H9 (cell line): ENCODE results near the gene VWA1. TPM values are rescaled to one million over a fixed set of nuclear protein-coding genes. Genes with fewer than 3 reads are reported as not detected.

Experiments used
- DNase-seq: peaks from one replicate; pipeline ENCODE4 v3.0.0-alpha.2; 2017
- H2AFZ ChIP-seq: one replicate; pipeline ENCODE4 v1.6.1; 2013; ENCODE audit warnings: mild to moderate bottlenecking, low read length, control low read depth, moderate library complexity
- H2AK5ac ChIP-seq: 2 replicates; pipeline ENCODE4 v1.6.1; 2013; ENCODE audit warnings: low read length, control low read depth, mixed read lengths; ENCODE audit not compliant: insufficient read length
- H2BK120ac ChIP-seq: one replicate; pipeline ENCODE4 v1.6.1; 2013; ENCODE audit warnings: low read depth, mild to moderate bottlenecking, low read length, control low read depth, inconsistent platforms; ENCODE audit not compliant: poor library complexity, severe bottlenecking
- H2BK12ac ChIP-seq: 2 replicates; pipeline ENCODE4 v1.6.1; 2013; ENCODE audit warnings: low read length, control low read depth, mixed read lengths, low read depth; ENCODE audit not compliant: insufficient read length
- H2BK15ac ChIP-seq: 2 replicates; pipeline ENCODE4 v1.6.1; 2013; ENCODE audit warnings: low read depth, low read length, control low read depth
- H2BK20ac ChIP-seq: one replicate; pipeline ENCODE4 v1.6.1; 2013; ENCODE audit warnings: low read depth, mild to moderate bottlenecking, low read length, control low read depth, inconsistent platforms; ENCODE audit not compliant: poor library complexity, severe bottlenecking
- H2BK5ac ChIP-seq: 2 replicates; pipeline ENCODE4 v1.6.1; 2013; ENCODE audit warnings: low read length, control low read depth, mixed read lengths; ENCODE audit not compliant: insufficient read length
- H3K14ac ChIP-seq: 2 replicates; pipeline ENCODE4 v1.6.1; 2013; ENCODE audit warnings: low read length, control low read depth; ENCODE audit not compliant: insufficient read depth
- H3K18ac ChIP-seq: 2 replicates; pipeline ENCODE4 v1.6.1; 2013; ENCODE audit warnings: low read depth, mild to moderate bottlenecking, mixed read lengths, low read length, control low read depth; ENCODE audit not compliant: insufficient read length
- H3K23ac ChIP-seq: 2 replicates; pipeline ENCODE4 v1.6.1; 2013; ENCODE audit warnings: low read length, control low read depth, mixed read lengths, low read depth; ENCODE audit not compliant: insufficient read length
- H3K23me2 ChIP-seq: 2 replicates; pipeline ENCODE4 v1.6.1; 2013; ENCODE audit warnings: low read depth, mild to moderate bottlenecking, mixed read lengths, low read length, control low read depth; ENCODE audit not compliant: insufficient read length, poor library complexity, severe bottlenecking
- H3K27ac ChIP-seq: 2 replicates; pipeline ENCODE4 v1.5.1; 2013; ENCODE audit warnings: low read length, control low read depth, mixed read lengths, low read depth; ENCODE audit not compliant: insufficient read length
- H3K27me3 ChIP-seq: 2 replicates; pipeline ENCODE4 v1.6.1; 2013; ENCODE audit warnings: low read length, control low read depth, inconsistent platforms; ENCODE audit not compliant: insufficient read depth
- H3K4ac ChIP-seq: 2 replicates; pipeline ENCODE4 v1.6.1; 2013; ENCODE audit warnings: low read depth, mild to moderate bottlenecking, control low read depth, inconsistent platforms, low read length, moderate library complexity
- H3K4me1 ChIP-seq: 2 replicates; pipeline ENCODE4 v1.6.1; 2013; ENCODE audit warnings: low read length, control low read depth, inconsistent platforms; ENCODE audit not compliant: insufficient read depth
- H3K4me2 ChIP-seq: 2 replicates; pipeline ENCODE4 v1.6.1; 2013; ENCODE audit warnings: low read length, control low read depth, mixed read lengths; ENCODE audit not compliant: insufficient read length, insufficient read depth
- H3K56ac ChIP-seq: 2 replicates; pipeline ENCODE4 v1.6.1; 2013; ENCODE audit warnings: low read depth, mild to moderate bottlenecking, mixed read lengths, low read length, control low read depth; ENCODE audit not compliant: insufficient read length
- H3K79me1 ChIP-seq: 2 replicates; pipeline ENCODE4 v1.6.1; 2013; ENCODE audit warnings: low read depth, mild to moderate bottlenecking, moderate library complexity, low read length, control low read depth, inconsistent platforms; ENCODE audit not compliant: insufficient read depth, poor library complexity, severe bottlenecking
- H3K79me2 ChIP-seq: 2 replicates; pipeline ENCODE4 v1.6.1; 2013; ENCODE audit warnings: low read length, control low read depth, inconsistent platforms; ENCODE audit not compliant: insufficient read depth
- H3K9ac ChIP-seq: 2 replicates; pipeline ENCODE4 v1.6.1; 2013; ENCODE audit warnings: low read length, control low read depth, mixed read lengths; ENCODE audit not compliant: insufficient read length; ENCODE audit errors: extremely low read depth
- H3K9me3 ChIP-seq: one replicate; pipeline ENCODE4 v1.6.1; 2013; ENCODE audit warnings: low read depth, low read length, inconsistent platforms; ENCODE audit not compliant: control insufficient read depth
- H3T11ph ChIP-seq: one replicate; pipeline ENCODE4 v1.6.1; 2013; ENCODE audit warnings: mild to moderate bottlenecking, low read length, control low read depth, inconsistent platforms
- H4K20me1 ChIP-seq: one replicate; pipeline ENCODE4 v1.6.1; 2013; ENCODE audit not compliant: control insufficient read depth, insufficient read length, insufficient read depth
- H4K5ac ChIP-seq: 2 replicates; pipeline ENCODE4 v1.6.1; 2013; ENCODE audit warnings: low read depth, mild to moderate bottlenecking, mixed read lengths, low read length, control low read depth; ENCODE audit not compliant: insufficient read length
- H4K8ac ChIP-seq: replicated peaks from 2 replicates; pipeline ENCODE4 v1.6.1; 2013; ENCODE audit warnings: low read length, control low read depth, mixed read lengths, low read depth; ENCODE audit not compliant: insufficient read length
- H4K91ac ChIP-seq: 2 replicates; pipeline ENCODE4 v1.6.1; 2013; ENCODE audit warnings: low read depth, mild to moderate bottlenecking, moderate library complexity, mixed read lengths, low read length, control low read depth; ENCODE audit not compliant: insufficient read length
- H3K27ac Mint-ChIP-seq, 3 experiments: 2 replicates in 2 of 3; 3 replicates in 1 of 3; pipeline ENCODE4 v1.8.0; 2020 to 2021; ENCODE audit warnings: mixed read lengths in 3 of 3, mild to moderate bottlenecking in 1 of 3, moderate library complexity in 1 of 3
- H3K27me3 Mint-ChIP-seq: 2 replicates; pipeline ENCODE4 v1.8.0; 2021; ENCODE audit warnings: low read depth, mild to moderate bottlenecking, moderate library complexity, mixed read lengths
- H3K36me3 Mint-ChIP-seq, 3 experiments: 2 replicates in 2 of 3; 3 replicates in 1 of 3; pipeline ENCODE4 v1.8.0; 2020 to 2021; ENCODE audit warnings: low read depth in 3 of 3, mixed read lengths in 3 of 3; ENCODE audit not compliant: insufficient read depth in 1 of 3
- H3K4me1 Mint-ChIP-seq, 2 experiments: 2 replicates each; pipeline ENCODE4 v1.8.0; 2020; ENCODE audit warnings: mixed read lengths in 2 of 2
- H3K4me3 Mint-ChIP-seq, 2 experiments: 2 replicates in 1 of 2; 3 replicates in 1 of 2; pipeline ENCODE4 v1.8.0; 2020 to 2021; ENCODE audit warnings: mild to moderate bottlenecking in 2 of 2, mixed read lengths in 2 of 2, moderate library complexity in 1 of 2
- H3K9me3 Mint-ChIP-seq, 2 experiments: 2 replicates in 1 of 2; 3 replicates in 1 of 2; pipeline ENCODE4 v1.8.0; 2020; ENCODE audit warnings: mild to moderate bottlenecking in 2 of 2, mixed read lengths in 2 of 2, moderate library complexity in 1 of 2
- CTCF ChIP-seq: fragments of 200-600 bp; sonication (generic); conservative IDR thresholded peaks from 3 replicates; pipeline ENCODE4 v1.8.0; 2021; ENCODE audit warnings: antibody characterized with exemption, mild to moderate bottlenecking
- WGBS: extraction: QIAGEN DNeasy Blood & Tissue Kit; methylation state at CpG from one replicate; pipeline ENCODE4 v1.1.7; 2013; ENCODE audit warnings: missing lambda C conversion rate, low lambda C conversion rate, mixed read lengths; ENCODE audit not compliant: insufficient read length; ENCODE audit errors: extremely low coverage; 5-methylcytosine and 5-hydroxymethylcytosine counted together
- total RNA-seq: library from RNA; stranded (reverse); gene quantifications from 2 replicates; pipeline ENCODE4 v1.2.1, GENCODE V29; 2021

VWA1 gene
- total RNA-seq, 1 experiment from 2014 or later = 57.1 TPM

DNA sequence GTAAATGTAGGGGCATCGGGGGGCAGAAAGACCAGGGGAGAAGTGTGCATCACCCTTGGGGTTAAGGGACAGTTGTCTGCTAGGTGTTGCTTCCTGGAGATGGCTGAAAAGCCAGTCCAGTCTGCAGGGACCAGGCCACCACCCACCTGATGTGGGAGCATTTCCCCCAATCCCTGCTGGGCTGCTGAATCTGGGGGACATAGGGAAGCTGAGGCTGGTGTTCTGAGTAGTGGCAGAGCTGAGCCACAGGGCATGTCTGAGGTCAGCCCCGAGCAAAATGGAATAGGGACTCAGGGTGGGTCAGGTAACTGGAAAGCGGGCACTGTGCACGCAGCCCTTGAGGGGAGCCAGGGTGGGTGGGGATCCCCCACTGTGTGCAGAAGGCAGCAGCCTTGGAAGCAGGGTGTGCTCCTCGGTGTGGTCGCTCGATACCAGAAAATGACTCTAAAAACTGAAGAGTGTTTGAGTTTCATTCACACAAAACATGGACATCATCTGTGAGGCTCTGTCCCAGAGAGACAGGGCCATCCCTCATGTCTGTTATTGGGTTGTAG is 34.0 kb upstream of the VWA1 start:
- H2BK12ac ChIP-seq = no peak overlapping the region
- no peak overlapping the region for H3K4me2 ChIP-seq
- no peak overlapping the region for H3K27ac ChIP-seq
- H3K79me1 ChIP-seq = peaks cover 14% of the 10 kb centered on the region
- H3K27me3 Mint-ChIP-seq = peaks cover 1% of the 10 kb centered on the region; the same call in 1 of the 2 replicates
- peaks cover 57 to 90% (median 75%) of the 10 kb centered on the region in 3 experiments for H3K36me3 Mint-ChIP-seq
- H3K4me1 ChIP-seq = no peaks in the 10 kb centered on the region
- H3K27ac Mint-ChIP-seq = peak overlapping the region in 1 of 3 experiments; percentile 96; a peak in 3 of 7 replicates
- H3K56ac ChIP-seq = no peak overlapping the region
- H2AK5ac ChIP-seq = no peak overlapping the region
- H2BK5ac ChIP-seq = no peak overlapping the region
- H3K79me2 ChIP-seq = peaks cover 13% of the 10 kb centered on the region; the same call in 1 of the 2 replicates
- no CpG with 5 or more reads among the region's 7 CpGs for WGBS
- no peak overlapping the region for H3K4ac ChIP-seq
- no peak overlapping the region for H2AFZ ChIP-seq
- no peak overlapping the region for H3K23ac ChIP-seq
- H3K14ac ChIP-seq = no peak overlapping the region
- DNase-seq = no peak
- H3K9me3 ChIP-seq = no peaks in the 10 kb centered on the region
- H3T11ph ChIP-seq = no peak overlapping the region
- no peak for TF ChIP-seq CTCF
- peak overlapping the region; percentile 90 for H3K4me3 Mint-ChIP-seq
- H3K18ac ChIP-seq = no peak overlapping the region
- H3K9me3 Mint-ChIP-seq = peaks cover 0 to 2% of the 10 kb centered on the region in 2 experiments; a peak in 3 of 5 replicates
- no peak overlapping the region for H4K5ac ChIP-seq
- no peaks in the 10 kb centered on the region for H3K27me3 ChIP-seq
- no peak overlapping the region for H2BK20ac ChIP-seq
- H2BK120ac ChIP-seq = no peak overlapping the region
- no peak overlapping the region for H4K8ac ChIP-seq
- H4K20me1 ChIP-seq = peaks cover 2% of the 10 kb centered on the region
- no peak overlapping the region for H3K9ac ChIP-seq
- no peak overlapping the region for H2BK15ac ChIP-seq
- peaks cover 15% of the 10 kb centered on the region for H3K23me2 ChIP-seq
- H4K91ac ChIP-seq = no peak overlapping the region
- peaks cover 27 to 44% of the 10 kb centered on the region in 2 experiments for H3K4me1 Mint-ChIP-seq
